AG04450 (cell line): Measurements from ENCODE around the gene BMP10. TPM values are rescaled to one million over a fixed set of nuclear protein-coding genes. Genes with fewer than 3 reads are reported as not detected.

Experiments
- CTCF ChIA-PET: fragments of 300-600, 350-600 bp; formaldehyde crosslinking; extraction: SDS; loops from one replicate; lab custom pipeline; 2022; ENCODE audit warnings: antibody characterized with exemption, inconsistent platforms; lab: Charles Lee
- POLR2A ChIA-PET: fragments of 350-600 bp; formaldehyde crosslinking; extraction: SDS; loops from one replicate; lab custom pipeline; 2021; ENCODE audit warnings: antibody characterized with exemption, inconsistent platforms; lab: Yijun Ruan, JAX
- DNase-seq: peaks from one replicate; pipeline ENCODE4 v3.0.0-alpha.2; 2011; ENCODE audit warnings: low read depth, low spot score
- H3K27ac ChIP-seq: one replicate; pipeline ENCODE4 v1.5.1; 2012; ENCODE audit warnings: low read depth, low read length, control low read depth
- H3K27me3 ChIP-seq: one replicate; pipeline ENCODE4 v1.6.0; 2012; ENCODE audit warnings: low read length; ENCODE audit not compliant: control insufficient read depth, insufficient read depth
- H3K4me3 ChIP-seq: 2 replicates; pipeline ENCODE4 v1.5.1; 2011; ENCODE audit warnings: mild to moderate bottlenecking, low read depth, low read length, control low read depth
- H3K9me3 ChIP-seq: 2 replicates; pipeline ENCODE4 v1.5.1; 2012; ENCODE audit warnings: low read length; ENCODE audit not compliant: control insufficient read depth, insufficient read depth
- polyA plus RNA-seq: library from polyadenylated mRNA; depleted of rRNA; stranded (reverse); fragments of >200 nt; gene quantifications from 2 replicates; pipeline ENCODE4 v1.2.3, GENCODE V29; 2011
- TF ChIP-seq, protein P1 (sequence below): IDR thresholded peaks from 2 replicates; pipeline ENCODE4 v1.5.1; 2011; ENCODE audit warnings: low read depth, low read length, control low read depth, inconsistent platforms

The BMP10 gene
- polyA plus RNA-seq, 1 experiment: not detected

GRCh38 chr2:68834737-68835376 is 36.3 kb downstream of the BMP10 start:
- H3K27me3 ChIP-seq: no peaks in the 10 kb centered on the region
- H3K9me3 ChIP-seq: 0 out of 2 replicates have a peak, but pooled peaks cover 3% of the 10 kb centered on the region
- TF ChIP-seq, protein P1, sequence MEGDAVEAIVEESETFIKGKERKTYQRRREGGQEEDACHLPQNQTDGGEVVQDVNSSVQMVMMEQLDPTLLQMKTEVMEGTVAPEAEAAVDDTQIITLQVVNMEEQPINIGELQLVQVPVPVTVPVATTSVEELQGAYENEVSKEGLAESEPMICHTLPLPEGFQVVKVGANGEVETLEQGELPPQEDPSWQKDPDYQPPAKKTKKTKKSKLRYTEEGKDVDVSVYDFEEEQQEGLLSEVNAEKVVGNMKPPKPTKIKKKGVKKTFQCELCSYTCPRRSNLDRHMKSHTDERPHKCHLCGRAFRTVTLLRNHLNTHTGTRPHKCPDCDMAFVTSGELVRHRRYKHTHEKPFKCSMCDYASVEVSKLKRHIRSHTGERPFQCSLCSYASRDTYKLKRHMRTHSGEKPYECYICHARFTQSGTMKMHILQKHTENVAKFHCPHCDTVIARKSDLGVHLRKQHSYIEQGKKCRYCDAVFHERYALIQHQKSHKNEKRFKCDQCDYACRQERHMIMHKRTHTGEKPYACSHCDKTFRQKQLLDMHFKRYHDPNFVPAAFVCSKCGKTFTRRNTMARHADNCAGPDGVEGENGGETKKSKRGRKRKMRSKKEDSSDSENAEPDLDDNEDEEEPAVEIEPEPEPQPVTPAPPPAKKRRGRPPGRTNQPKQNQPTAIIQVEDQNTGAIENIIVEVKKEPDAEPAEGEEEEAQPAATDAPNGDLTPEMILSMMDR: no peak
- CTCF ChIA-PET: interaction anchor here (4.1 kb wide), 1 partner anchor 82 kb away, joined by 39 read pairs; no protein-coding TSS in a partner anchor
- POLR2A ChIA-PET: no interaction called here
- H3K27ac ChIP-seq: no peak overlapping the region
- DNase-seq: no peak
- no peak overlapping the region for H3K4me3 ChIP-seq

DNA sequence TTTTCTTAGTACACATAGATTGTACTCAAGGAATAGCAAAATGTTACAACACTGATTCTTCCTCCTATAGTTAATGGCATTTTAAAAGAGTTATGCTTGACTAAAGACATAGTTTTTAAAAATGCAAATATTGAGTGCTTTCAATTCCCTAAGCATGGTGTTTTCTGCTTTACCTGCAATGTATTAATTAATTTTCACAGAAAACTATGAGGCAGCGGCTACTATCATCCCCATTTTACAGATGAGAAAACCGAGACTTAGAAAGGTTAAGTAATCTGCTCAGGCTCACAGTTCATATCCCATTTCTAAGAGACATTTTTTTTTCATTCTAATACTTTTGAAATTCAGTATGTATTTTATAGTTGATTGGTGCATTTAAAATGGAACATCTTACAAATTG is 38.0 kb downstream of the BMP10 start:
- POLR2A ChIA-PET: no interaction called here
- no peak overlapping the region for H3K27ac ChIP-seq
- no peaks in the 10 kb centered on the region for H3K9me3 ChIP-seq
- TF ChIP-seq, protein P1: no peak
- H3K27me3 ChIP-seq: no peaks in the 10 kb centered on the region
- CTCF ChIA-PET: interaction anchor here (1.2 kb wide), 1 partner anchor 81 kb away, joined by 4 read pairs; no protein-coding TSS in a partner anchor
- DNase-seq: no peak
- no peak overlapping the region for H3K4me3 ChIP-seq

DNA sequence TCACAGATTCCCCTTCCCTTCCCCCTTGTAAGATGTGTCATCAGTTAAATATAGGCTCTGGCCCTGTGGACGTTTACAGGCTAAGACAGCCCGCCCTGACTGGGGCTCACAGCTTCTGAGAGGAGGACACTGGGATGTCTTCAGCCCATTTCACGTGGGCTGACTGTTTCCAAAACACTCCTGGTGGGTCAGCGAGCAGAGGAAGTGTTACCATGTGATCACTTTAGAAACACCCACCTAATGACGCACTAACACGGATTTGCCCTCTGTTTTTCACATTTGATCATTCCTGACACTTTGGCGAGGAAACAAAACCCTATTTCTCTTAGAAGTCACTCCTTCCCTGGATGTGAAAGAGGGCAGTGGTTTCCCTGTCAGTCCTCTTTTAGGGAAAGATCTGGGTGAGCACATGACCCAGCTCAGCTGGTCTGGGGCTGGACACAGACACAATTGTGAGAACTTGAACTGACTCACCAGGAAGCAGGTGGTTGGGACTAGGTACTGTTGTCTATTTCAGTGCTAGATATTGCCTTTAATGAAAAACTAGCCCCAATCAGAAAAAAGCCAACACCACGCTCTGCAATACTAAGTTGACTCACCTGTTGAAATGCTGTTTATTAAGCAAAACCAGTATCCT is 38.8 kb downstream of the BMP10 start:
- CTCF ChIA-PET: interaction anchor here (1.2 kb wide), 1 partner anchor 80 kb away, joined by 4 read pairs; no protein-coding TSS in a partner anchor
- DNase-seq: no peak

GRCh38 chr2:68831686-68832232 is 39.4 kb downstream of the BMP10 start:
- Histone ChIP-seq H3K4me3 (no peak overlapping the region), H3K27me3 (no peaks in the 10 kb centered on the region), H3K9me3 (no peaks in the 10 kb centered on the region), H3K27ac (peak overlapping the region; percentile 81)
- TF ChIP-seq, protein P1: no peak
- DNase-seq: no peak
- POLR2A ChIA-PET: no interaction called here
- CTCF ChIA-PET: interaction anchor here (1.2 kb wide), 1 partner anchor 80 kb away, joined by 4 read pairs; no protein-coding TSS in a partner anchor

More for the DNA sequence above, 38.8 kb downstream of the BMP10 start:
- POLR2A ChIA-PET: no interaction called here
- no peaks in the 10 kb centered on the region for H3K27me3 ChIP-seq
- H3K9me3 ChIP-seq: no peaks in the 10 kb centered on the region
- TF ChIP-seq, protein P1: no peak
- no peak overlapping the region for H3K4me3 ChIP-seq
- H3K27ac ChIP-seq: peak overlapping the region; percentile 81
